Stimulated activated CD8-positive, alpha-beta memory T cell treated with anti-CD3 and anti-CD28 coated beads, Interleukin-12 subunit alpha, Interleukin-12 subunit beta, amount 100 ng/mL, for 1 hour (primary cell): Measurements from ENCODE around the gene SOS2.

Experiments
- DNase-seq: peaks from one replicate; pipeline ENCODE4 v3.0.0-alpha.2; 2020; ENCODE audit warnings: low read depth

Gene SOS2

GRCh38 chr14:50116181-50116956 lies 115.0 kb downstream of the SOS2 start, which contains the start of gene VCPKMT:
Gene VCPKMT, minus strand, starts transcription at chr14:50116572. Its CDS starts 20 bp downstream, at chr14:50116552.
- peak; percentile 93 for DNase-seq

- no peak for DNase-seq
Measured at GRCh38 chr14:50113381-50114035, 117.9 kb downstream of the SOS2 start.

- no peak for DNase-seq
Measured at GRCh38 chr14:50110323-50111037, 120.9 kb downstream of the SOS2 start.

- no peak for DNase-seq
Measured at GRCh38 chr14:50109342-50109741, 122.0 kb downstream of the SOS2 start.

GRCh38 chr14:50107850-50108249 lies 123.5 kb downstream of the SOS2 start:
- no peak for DNase-seq

GRCh38 chr14:50106178-50106577 lies 125.2 kb downstream of the SOS2 start:
- no peak for DNase-seq

- DNase-seq = no peak
Measured at GRCh38 chr14:50103558-50103957, 127.8 kb downstream of the SOS2 start.

- no peak for DNase-seq
Measured at GRCh38 chr14:50101417-50101816, 130.0 kb downstream of the SOS2 start.

GRCh38 chr14:50100805-50101204 lies 130.6 kb downstream of the SOS2 start:
- DNase-seq = no peak

GRCh38 chr14:50099335-50099734 lies 132.0 kb downstream of the SOS2 start:
- DNase-seq = no peak

- DNase-seq = no peak
Measured at GRCh38 chr14:50095895-50096294, 135.5 kb downstream of the SOS2 start.

- no peak for DNase-seq
Measured at GRCh38 chr14:50094056-50094755, 137.2 kb downstream of the SOS2 start.

- DNase-seq = no peak
Measured at GRCh38 chr14:50093496-50093895, 137.9 kb downstream of the SOS2 start.

GRCh38 chr14:50092006-50092555 lies 139.3 kb downstream of the SOS2 start:
- DNase-seq = no peak

GRCh38 chr14:50091240-50091913 lies 140.0 kb downstream of the SOS2 start:
- no peak for DNase-seq

GRCh38 chr14:50089208-50089607 lies 142.2 kb downstream of the SOS2 start:
- DNase-seq = no peak

- DNase-seq = no peak
Measured at GRCh38 chr14:50088731-50089130, 142.6 kb downstream of the SOS2 start.

GRCh38 chr14:50088117-50088515 lies 143.3 kb downstream of the SOS2 start:
- no peak for DNase-seq

- DNase-seq = no peak
Measured at GRCh38 chr14:50087341-50088116, 143.8 kb downstream of the SOS2 start.

- no peak for DNase-seq
Measured at GRCh38 chr14:50086321-50086711, 145.1 kb downstream of the SOS2 start.
